KBM-7 (cell line): ENCODE data around the gene MPPED1.

Experiments used
- DNase-seq: peaks from one replicate; pipeline ENCODE4 v3.0.0-alpha.2; 2015
- in situ Hi-C: fragments of 300-500 bp; cut with MboI; formaldehyde crosslinking; loops from 2 replicates; pipeline ENCODE4 v1.14.3; 2020; ENCODE audit warnings: low sequenced_read_pairs, low pct_unique_long_range_greater_than_20kb, mixed read lengths

MPPED1 gene

DNA sequence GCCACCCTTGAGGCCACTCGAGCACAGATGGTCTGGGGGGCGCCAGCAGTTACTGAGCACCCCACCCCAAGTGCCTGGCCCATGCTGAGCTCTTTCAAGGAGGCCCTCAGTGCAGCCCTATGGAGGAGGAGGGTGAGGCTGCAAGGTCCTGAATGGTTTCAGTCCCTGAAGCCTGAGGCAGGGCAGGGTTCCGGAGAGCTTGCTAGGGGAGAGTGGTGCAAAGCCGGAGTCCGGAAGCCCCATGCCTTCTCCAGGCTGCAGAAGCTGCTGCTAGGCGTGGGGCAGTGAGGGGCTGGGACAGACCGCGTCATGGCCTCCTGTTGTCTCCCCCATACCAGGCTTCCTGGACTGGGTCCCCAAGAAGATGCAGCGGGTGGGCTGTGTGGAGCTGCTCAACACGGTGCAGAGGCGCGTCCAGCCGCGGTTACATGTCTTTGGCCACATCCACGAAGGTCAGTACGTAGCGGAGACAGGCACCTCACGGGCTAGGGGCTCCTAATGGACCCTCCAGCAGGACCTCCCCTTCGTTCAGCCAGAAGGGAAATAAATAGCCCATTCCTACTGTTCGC is 90.6 kb downstream of the MPPED1 start:
- in situ Hi-C loops = no loop called here
- no peak for DNase-seq

DNA sequence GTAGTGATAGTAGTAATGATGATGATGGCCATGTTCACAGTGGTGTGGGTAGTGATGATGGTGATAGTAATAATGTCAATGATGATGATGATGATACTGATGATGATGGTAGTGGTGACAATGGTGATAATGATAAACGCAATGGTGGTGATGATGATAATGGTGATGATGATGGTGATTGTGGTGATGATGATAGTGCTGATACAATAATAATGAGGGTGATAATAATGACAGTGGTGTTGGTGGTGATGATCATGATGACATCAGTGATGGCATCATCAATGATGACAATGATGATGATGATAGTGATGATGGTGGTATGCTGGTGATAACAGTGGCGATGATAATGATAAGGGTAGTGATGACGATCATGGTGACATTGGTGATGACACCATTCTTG is 92.3 kb downstream of the MPPED1 start:
- in situ Hi-C loops = no loop called here
- DNase-seq = no peak

DNA sequence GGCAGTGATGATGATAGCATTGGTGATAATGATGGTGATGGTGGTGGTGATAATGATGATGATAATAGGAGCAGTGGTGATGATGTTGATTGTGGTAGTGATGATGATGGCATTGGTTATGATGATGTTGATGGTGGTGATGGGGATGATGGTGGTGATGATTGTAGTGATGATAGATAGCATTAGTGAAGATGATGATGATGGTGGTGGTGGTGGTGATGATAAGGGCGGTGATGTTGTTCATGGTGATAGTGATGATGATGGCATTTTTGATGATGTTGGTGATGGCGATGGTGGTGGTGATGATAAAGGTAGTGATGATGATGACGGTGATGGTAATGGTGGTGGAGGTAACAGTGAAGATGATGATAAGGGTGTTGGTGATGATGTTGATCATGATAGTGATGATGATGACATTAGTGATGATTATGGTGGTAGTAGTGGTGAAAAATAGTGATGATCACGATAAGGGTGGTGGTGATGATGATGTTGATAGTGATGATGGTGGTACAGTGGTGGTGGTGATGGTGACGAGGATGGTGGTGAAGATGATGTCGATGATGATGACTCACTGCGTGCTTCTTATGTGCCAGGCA is 93.0 kb downstream of the MPPED1 start:
- in situ Hi-C loops = no loop called here
- DNase-seq = no peak

DNA sequence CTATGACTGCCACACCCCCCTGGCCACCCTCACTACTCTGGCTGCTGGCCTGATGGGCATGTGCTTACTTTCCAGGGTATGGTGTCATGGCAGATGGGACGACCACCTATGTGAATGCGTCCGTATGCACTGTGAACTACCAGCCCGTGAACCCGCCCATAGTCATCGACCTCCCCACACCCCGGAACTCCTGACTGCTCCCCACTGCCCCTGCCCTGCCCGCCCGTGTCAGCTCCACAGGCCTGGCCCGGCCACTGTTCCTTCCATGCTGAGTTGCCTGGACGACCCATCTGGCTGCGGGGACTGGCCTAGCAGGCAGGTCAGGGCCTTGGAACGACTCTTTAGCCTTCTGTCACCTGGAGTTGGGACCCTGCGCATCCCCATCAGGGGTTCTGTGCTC is 93.6 kb downstream of the MPPED1 start:
- in situ Hi-C loops = no loop called here

DNA sequence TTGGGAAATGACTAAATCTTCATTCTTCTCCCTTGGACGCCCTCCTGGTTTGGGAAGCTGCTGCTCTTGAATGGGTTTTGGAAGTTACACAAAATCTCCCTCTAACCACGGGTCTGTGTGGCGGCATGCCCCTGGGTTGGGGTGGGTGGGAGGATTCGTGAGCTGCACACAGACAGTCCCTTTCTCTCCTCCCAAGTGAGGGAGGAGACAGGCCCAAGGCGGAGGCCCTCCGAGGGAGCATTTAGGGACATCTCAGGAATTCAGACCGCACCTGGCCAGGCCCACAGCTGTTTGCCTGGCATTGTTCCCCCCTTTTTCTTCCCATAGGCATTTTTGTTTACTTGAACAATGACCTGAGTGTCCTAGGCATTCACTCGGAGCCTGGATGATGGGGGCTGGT is 94.1 kb downstream of the MPPED1 start:
- no peak for DNase-seq
- in situ Hi-C loops = no loop called here

More for the DNA sequence above, 93.6 kb downstream of the MPPED1 start:
- DNase-seq = no peak

DNA sequence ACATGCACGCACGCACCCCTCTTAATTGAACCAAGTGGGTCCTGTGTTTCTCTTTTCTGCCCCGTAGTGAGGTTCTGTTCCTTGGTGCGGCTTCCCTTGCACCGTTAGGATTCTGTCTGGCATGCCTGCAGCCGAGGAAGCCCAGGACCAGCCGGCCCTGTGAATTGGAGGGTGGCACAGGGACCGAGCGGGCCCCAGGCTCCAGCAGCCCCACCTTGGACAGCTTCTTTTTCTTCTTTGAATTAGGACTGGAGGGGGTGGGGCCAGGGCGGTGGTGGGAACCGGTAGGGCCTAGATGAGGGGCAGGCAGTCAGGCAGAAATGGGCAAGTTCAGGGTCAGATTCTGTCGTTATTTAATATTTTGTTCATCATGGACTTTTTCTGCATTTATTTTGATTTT is 94.7 kb downstream of the MPPED1 start:
- DNase-seq = no peak
- in situ Hi-C loops = no loop called here

DNA sequence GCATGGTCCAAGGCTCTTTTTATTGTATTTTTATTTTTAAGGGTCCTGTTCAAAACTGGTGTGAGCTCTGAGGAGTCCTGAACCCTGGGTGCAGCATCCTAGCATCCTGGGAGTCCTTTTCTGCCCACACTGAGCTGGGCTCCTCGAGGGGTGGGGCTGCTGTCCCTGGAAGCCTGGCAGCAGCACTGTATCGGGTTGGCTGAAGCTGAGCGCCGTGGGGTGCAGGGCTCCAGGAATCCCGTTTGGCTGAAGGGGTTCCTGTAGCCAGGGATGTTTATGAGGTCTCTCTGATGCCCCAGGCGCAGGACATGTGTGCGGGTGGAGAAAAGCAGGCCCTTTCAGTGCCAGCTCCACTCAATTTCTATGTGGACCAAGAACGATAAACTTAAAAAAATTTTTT is 95.4 kb downstream of the MPPED1 start:
- no peak for DNase-seq
- in situ Hi-C loops = no loop called here

DNA sequence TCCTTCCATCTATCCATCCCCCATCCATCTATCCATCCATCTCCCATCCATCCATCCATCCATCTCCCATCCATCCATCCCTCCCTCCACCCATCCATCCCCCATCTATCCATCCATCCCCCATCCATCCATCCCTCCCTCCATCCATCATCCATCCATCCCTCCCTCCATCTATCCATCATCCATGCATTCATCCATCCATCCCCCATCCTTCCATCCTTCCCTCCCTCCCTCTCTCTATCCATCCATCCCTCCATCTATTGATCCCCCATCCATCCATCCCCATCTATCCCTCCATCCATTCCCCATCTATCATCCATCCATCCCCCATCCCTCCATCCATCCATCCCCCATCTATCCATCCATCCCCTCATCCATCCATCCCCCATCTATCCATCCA is 96.7 kb downstream of the MPPED1 start:
- no peak for DNase-seq
- in situ Hi-C loops = no loop called here

DNA sequence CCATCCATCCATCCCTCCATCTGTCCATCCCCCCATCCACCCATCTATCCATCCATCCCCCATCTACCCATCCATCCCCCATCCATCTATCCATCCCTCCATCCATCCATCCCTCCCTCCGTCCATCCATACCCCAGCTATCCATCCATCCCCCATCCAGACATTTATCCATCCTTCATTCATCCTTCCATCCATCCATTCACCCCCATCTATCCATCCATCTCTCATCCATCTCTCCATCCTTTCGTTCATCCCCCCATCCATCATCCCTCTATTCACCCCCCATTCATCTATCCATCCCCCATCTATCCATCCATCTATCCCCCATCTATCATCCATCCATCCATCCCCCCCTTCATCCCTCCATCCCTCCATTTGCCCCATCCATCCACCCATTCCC is 97.5 kb downstream of the MPPED1 start:
- in situ Hi-C loops = no loop called here
- DNase-seq = no peak

DNA sequence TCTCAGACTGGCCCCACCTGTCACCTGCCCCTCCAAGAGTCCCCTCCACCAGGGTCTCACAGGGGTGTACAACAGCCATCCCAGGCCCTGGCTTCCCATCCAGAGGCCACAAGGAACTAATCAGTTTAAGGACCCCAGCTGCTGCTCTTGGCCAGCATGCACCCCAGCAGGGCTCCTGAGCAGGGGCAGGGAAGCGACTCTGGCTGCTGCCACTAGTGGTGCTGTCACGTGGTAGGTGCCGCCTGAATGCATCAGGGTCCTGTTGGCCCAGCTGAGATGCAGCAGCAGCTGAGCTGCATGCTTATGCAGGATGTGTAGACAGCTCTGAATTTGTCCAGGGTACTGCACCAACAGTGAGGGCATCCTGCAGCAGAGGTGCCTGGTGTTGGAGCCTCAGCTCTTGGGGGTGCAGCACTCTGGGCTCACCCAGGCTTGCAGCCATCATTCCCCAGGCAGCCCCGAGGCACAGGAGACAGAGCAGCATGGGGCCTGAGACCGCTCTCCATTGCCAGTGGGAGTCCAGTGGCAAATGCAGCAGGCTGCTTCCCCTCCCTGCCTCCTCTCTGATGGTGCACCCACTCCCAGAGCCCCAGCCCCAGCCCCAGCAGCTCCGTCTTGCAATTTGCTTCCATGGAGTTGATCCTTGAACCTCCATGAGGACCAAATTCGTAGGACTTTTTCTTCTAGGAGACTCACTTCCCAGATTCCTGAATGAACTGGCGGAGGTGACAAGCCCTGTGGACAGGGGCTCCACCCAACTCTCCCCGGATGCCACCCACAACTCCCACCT is 98.7 kb downstream of the MPPED1 start:
- in situ Hi-C loops = no loop called here
- no peak for DNase-seq

DNA sequence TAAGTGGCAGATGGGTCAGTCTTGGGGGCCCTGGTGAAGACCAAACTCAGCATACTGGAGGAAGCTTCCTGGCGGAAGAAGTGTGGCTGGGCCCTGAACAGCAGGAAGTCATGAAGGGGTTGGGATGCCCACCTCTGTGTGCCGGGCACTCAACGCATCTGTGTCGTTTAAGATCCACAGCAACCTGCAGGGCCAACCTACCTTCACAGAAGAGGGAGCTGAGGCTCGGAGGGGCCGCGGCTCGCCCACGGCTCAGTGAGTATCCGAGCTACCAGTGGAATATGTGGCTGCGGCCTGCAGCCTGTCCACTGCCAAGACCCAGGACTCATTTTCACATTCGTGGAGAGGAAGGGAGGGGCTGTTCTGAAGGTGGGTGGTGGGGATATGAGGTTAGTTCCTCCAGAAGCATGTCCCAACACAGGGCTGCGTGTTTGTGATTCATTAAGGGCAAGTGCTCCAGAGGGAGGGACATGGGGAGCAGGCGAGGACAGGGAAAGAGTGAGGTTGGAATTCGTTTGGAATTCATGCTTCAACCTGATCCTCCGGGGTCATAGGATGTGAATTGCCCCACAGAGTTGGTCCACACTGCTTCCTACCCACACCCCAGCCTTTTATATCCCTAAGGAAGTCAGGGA is 99.6 kb downstream of the MPPED1 start:
- in situ Hi-C loops = no loop called here
- DNase-seq = no peak

DNA sequence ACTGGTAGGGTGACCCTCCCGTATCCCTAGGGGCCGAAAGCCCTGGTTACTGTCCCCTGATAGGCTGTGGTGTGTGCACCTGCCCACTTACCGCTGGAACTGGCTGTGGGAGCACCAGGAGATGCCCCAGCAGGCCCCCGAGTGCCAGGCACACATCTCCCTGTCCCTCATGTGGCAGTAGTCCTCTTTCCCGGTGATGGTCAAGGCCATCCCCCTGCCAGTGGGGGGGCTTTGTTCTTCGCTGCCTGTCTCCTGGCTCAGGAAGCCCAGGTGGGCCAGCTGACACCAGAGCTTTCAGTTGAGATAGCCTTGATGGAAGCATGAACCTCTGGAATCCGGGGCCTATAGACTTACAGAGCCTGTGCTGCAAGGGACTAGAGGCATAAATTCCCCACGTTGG is 100.5 kb downstream of the MPPED1 start:
- in situ Hi-C loops = no loop called here

DNA sequence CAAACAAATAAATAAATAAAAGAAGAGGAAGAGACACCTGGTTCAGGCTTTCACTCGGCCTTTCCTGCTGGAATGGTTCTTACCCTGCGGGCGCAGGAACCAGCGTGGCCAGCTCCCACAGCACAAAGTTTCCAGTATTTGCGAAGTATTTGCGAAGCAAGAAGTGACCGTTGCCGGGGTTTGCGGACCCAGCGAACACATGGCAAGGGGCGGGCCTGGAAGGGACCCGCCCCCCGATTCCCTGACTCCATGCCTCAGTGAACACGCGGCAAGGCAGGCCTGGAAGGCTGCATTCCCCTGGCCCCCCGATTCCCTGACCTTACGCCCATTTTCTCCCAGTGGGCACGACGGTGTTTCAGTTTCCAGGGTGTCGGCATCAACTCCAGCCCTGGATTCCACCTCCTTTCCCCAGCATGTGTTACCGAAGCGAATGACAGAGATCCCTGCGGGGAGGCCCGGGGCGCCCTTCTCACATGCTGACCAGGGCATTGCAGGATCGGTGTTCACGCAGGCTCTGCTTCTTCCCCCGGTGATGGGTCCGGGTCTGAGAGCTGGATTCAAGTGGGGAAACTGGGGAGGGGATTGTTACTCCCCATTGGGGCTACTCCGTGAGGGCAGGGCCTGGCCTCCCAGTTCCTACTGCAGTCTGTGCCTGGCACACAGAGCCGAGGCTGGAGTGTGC is 102.8 kb downstream of the MPPED1 start:
- no peak for DNase-seq
- in situ Hi-C loops = no loop called here

More for the DNA sequence above, 100.5 kb downstream of the MPPED1 start:
- no peak for DNase-seq

DNA sequence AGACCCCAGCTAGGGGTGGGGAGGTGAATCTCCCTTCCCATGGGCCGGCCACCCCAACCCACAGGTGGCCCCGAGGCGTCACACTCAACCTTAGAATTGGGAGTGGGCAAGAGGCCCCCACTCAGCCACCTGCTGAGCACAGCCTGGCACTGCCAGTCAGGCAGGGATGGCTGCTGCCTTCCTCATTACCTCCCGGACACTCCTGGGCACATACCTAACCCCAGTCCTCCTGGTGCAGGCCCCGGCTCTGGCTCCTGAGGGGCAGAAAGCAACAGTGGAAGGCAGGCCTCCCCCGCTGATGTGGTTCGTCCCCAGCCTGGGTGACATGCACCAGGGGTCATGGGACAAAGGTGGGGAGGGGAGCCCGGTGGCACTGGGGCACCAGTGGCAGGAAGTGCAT is 103.6 kb downstream of the MPPED1 start:
- no peak for DNase-seq
- in situ Hi-C loops = no loop called here

DNA sequence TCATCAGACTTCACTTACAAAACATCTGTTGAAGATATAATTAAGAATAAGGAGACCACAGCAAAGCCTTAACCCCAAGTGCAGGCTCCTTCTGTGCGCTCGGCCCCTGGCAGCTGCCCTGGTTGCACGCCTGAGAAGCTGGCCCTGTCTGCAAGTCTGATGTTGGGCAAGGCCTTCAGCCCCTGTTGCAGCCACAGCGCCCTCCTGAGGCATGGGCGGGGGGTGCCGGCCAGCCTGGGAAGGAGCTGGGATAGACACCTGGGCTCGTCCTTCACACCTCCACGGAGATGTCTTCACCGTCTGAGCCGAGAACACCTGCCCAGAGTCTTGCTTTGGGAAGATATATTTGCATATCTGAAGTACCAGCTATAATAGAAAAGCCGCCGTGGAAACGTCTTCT is 104.1 kb downstream of the MPPED1 start:
- DNase-seq = no peak
- in situ Hi-C loops = no loop called here

DNA sequence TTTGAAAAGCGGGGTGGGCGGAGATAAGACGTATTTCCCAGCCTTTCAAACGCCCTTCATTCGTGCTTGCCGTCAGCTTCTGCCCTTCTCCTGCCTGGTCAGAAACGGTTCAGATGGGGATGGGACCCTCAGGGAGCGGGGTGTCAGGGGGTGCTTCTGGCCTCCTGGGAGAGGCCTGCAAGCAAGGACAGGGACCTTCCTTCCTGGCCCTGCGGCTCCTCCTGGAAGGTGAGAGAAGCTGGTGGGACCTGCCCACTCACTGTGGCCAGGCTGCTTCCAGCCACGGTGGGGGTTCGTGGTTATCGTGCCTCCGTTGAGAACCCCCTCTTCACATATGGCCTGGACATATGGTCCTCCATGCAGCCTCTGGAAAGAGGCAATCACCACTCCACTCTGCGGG is 104.6 kb downstream of the MPPED1 start:
- in situ Hi-C loops = no loop called here
- no peak for DNase-seq

DNA sequence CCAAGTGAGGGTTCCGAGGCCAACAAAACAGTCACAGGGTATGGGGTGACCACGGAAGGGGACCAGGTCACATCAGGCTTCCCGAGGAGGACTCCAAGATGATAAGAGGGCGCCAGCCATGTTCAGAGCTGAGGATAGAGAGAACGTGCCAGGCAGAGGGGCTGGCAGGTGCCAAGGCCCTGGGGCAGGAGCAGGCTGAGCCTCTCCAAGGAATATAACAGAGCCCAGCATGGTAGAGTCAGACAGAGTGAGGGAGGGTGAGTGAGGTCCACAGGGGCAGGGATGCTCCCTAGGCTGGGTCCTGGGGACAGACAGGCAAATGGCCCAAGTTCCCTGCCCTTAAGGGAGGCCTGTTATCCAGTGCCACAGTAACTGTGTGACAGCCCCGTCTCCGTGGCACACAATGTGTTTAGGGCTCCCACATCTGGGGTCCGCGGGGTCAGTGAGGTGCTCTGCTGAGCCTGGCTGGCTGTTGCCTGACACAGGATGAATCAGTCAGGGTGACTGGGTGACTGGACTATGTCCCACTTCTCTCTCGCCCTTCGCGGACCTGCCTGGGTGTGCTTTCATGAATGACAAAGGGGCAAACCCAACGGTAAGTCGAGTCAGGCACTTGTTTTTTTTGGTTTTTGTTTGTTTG is 105.3 kb downstream of the MPPED1 start:
- DNase-seq = no peak
- in situ Hi-C loops = no loop called here

DNA sequence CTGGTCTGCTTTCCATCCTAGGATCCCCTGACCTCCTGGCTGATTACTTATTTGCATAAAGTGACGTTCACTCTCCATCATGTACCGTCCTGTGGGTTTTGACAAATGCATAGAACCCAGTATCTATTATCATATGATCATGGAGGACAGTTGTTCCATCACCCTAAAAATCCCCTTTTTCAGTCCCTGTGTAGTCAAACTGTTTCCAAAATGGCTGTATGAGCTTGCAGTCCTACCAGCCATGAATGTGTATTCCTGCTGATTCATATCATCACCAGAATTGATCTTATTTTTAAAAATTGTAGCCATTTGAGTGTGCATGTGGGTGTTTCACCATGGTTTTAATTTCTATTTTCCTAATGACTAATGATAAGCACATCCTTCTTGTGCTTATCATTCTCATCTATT is 108.8 kb downstream of the MPPED1 start:
- in situ Hi-C loops = no loop called here
- DNase-seq = no peak

DNA sequence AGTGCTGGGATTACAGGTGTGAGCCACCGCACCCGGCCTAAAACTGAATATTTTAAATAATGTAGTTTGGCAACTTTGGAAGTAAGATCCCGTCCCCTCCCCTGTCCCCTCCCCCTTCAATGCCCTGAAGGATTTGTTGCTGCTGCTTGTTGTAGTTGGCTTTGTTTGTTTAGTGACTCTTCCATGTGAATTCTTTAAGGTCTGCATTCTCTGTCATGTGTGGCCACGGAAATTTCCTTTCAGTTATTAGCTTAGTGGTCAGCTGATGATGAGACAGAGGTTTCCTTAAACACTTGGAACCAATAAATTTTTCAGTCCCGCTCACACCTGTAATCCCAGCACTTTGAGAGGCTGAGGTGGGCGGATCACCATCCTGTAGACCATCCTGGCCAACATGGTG is 109.9 kb downstream of the MPPED1 start:
- in situ Hi-C loops = no loop called here
- DNase-seq = no peak
